ENCODE results near the gene KLHL35.

DNA sequence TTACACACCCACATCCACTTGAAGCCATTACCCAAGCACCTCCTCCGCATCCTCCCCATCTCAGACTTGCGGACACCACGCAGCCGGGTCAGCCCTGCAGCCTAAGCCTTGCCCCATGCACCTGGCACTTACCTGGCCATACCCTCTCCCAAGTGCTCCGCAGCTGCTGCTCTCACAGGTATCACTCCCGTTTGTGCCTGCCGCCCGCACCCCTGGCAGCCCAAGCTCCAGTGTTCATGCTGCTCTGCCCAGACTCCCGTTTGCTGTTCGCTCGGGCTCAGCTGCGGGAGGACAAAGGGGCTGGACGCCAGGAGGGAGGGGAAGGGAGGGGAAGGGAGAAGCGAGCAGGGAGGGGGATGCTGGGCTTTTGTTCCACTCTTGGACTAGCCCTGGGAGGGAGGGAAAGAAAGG lies at the start of gene KLHL35:
- TF ChIP-seq, protein P1, sequence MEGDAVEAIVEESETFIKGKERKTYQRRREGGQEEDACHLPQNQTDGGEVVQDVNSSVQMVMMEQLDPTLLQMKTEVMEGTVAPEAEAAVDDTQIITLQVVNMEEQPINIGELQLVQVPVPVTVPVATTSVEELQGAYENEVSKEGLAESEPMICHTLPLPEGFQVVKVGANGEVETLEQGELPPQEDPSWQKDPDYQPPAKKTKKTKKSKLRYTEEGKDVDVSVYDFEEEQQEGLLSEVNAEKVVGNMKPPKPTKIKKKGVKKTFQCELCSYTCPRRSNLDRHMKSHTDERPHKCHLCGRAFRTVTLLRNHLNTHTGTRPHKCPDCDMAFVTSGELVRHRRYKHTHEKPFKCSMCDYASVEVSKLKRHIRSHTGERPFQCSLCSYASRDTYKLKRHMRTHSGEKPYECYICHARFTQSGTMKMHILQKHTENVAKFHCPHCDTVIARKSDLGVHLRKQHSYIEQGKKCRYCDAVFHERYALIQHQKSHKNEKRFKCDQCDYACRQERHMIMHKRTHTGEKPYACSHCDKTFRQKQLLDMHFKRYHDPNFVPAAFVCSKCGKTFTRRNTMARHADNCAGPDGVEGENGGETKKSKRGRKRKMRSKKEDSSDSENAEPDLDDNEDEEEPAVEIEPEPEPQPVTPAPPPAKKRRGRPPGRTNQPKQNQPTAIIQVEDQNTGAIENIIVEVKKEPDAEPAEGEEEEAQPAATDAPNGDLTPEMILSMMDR (conservative IDR thresholded peaks at IDR 0.05; ENCODE audit: low read depth in 2 of 2), result no peak
- TF ChIP-seq CREB1 (CRISPR knock-in tag; IDR thresholded peaks at IDR 0.05; ENCODE audit: low read depth) (no peak), REST (IDR thresholded peaks at IDR 0.05; ENCODE audit: unreplicated experiment) (no peak), NANOG (IDR thresholded peaks at IDR 0.05; ENCODE audit: borderline replicate concordance) (no peak), EZH2 (IDR thresholded peaks at IDR 0.05; ENCODE audit: low read depth, unreplicated experiment) (peak; percentile 34), EZH2phosphoT487 (IDR thresholded peaks at IDR 0.05; ENCODE audit: unreplicated experiment) (no peak), POLR2AphosphoS5 (IDR thresholded peaks at IDR 0.05; ENCODE audit: low read depth) (no peak), ZNF331 (CRISPR knock-in tag; IDR thresholded peaks at IDR 0.05; ENCODE audit: low read depth) (no peak)

Data from GM23338 (cell line).